Activated CD4-positive, alpha-beta memory T cell treated with anti-CD3 and anti-CD28 coated beads, Interleukin-2, amount 10 ng/mL, durations not matched to agents 7 days and 5 days (primary cell): Measurements from ENCODE around the gene NDUFAF8. TPM values are rescaled to one million over a fixed set of nuclear protein-coding genes. Genes with fewer than 3 reads are reported as not detected.
A peak's percentile ranks its signal among the peaks of the same experiment; 100 is the strongest.

Source experiments
- CTCF ChIA-PET: fragments of 350-600 bp; sonication (Branson Sonifier 250); formaldehyde crosslinking; loops from one replicate; lab custom pipeline; 2021; ENCODE audit warnings: antibody characterized with exemption, inconsistent platforms; lab: Charles Lee
- POLR2A ChIA-PET: fragments of 350-600 bp; sonication (Branson Sonifier 250); formaldehyde crosslinking; loops from one replicate; lab custom pipeline; 2021; ENCODE audit warnings: antibody characterized with exemption; lab: Charles Lee
- DNase-seq: peaks from one replicate; pipeline ENCODE4 v3.0.0-alpha.2; 2020
- H3K27ac Mint-ChIP-seq: one replicate; pipeline ENCODE4 v1.8.0; 2021; ENCODE audit warnings: mild to moderate bottlenecking, mixed read lengths
- H3K27me3 Mint-ChIP-seq: one replicate; pipeline ENCODE4 v1.8.0; 2021; ENCODE audit warnings: mixed read lengths
- H3K36me3 Mint-ChIP-seq: one replicate; pipeline ENCODE4 v1.8.0; 2021; ENCODE audit warnings: low read depth, mixed read lengths
- H3K4me1 Mint-ChIP-seq: one replicate; pipeline ENCODE4 v1.8.0; 2021; ENCODE audit warnings: mixed read lengths
- H3K4me3 Mint-ChIP-seq: one replicate; pipeline ENCODE4 v1.8.0; 2021; ENCODE audit warnings: mild to moderate bottlenecking, mixed read lengths
- H3K9me3 Mint-ChIP-seq: one replicate; pipeline ENCODE4 v1.8.0; 2021; ENCODE audit warnings: mixed read lengths
- total RNA-seq, 2 experiments: library from RNA; stranded (reverse); gene quantifications; one replicate each; pipeline ENCODE4 v1.2.3, GENCODE V29; 2021

NDUFAF8 gene
- total RNA-seq, 2 experiments from 2014 or later, result 27.8 to 33.5 TPM

DNA sequence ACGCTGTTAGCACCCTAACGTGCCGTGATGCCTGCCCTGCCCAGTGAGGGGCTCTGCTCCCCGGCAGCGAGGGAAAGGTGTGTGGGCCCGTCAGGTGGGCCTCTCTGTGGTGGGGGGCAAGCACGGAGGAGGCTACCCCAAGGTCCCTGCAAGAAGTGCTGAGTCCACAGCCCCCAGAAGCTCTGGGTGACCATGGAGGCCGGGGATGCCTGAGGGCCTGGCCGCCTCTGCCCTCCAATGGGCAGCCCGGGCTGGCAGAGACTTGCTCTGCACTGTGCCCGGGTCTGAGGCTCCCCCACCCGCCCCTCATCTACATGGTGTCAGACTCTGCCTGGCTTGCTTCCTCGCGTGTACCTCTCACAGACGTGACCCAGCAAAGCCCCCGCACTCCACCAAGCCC, 43.8 kb downstream of the NDUFAF8 start:
- ChIA-PET POLR2A (no interaction called here), CTCF (interaction anchor here (1.2 to 1.3 kb wide), 2 partner anchors 29 to 202 kb away, joined by 3 to 5 read pairs; no protein-coding TSS in a partner anchor)
- H3K36me3 Mint-ChIP-seq, result peaks cover 50% of the 10 kb centered on the region
- peaks cover 39% of the 10 kb centered on the region for H3K4me1 Mint-ChIP-seq
- H3K4me3 Mint-ChIP-seq, result no peak overlapping the region
- H3K9me3 Mint-ChIP-seq, result no peaks in the 10 kb centered on the region
- no peak overlapping the region for H3K27ac Mint-ChIP-seq
- H3K27me3 Mint-ChIP-seq, result no peaks in the 10 kb centered on the region
- no peak for DNase-seq

DNA sequence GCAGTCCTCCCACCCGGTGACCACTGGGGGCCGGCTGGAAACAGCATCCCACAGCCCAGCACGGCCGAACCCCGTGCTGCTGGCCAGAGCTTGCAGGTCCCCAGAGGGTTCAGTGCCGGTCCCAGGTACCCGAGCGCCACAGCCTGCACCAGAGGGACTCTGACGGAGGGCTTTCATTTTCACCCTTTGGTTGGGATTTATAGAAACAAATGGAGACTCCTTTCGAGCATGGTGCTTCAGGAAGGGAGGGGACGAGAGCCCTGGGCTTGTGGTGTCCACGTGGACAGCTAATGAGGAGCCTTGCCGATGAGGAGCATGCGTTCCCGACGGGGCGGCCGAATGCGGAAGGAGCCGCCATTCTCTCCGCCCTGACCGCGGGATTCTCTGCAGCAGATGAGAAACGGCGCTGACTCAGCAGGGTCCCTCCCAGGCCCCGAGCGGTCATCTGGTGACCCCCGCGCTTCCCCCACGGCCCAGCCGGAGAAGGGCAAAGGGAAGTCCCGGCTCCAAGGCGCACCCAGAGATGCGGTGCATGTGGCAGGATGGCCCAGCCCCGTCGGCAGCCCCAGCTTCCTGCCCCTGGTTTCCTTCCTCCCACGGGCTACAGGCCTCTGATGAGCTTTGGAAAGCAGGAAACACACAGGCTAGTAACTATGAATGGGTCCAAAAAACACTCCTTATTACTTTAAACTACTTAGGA, 46.2 kb downstream of the NDUFAF8 start:
- Mint-ChIP-seq H3K4me1 (peaks cover 55% of the 10 kb centered on the region), H3K4me3 (peak overlapping the region; percentile 80), H3K27me3 (no peaks in the 10 kb centered on the region), H3K36me3 (peaks cover 52% of the 10 kb centered on the region), H3K9me3 (no peaks in the 10 kb centered on the region), H3K27ac (peak overlapping the region; percentile 83)
- peak; percentile 75 for DNase-seq
- ChIA-PET CTCF (interaction anchor here (2.5 kb wide), 1 partner anchor 10 kb away, joined by 14 read pairs; the partner anchor contains the start of gene SLC38A10), POLR2A (interaction anchor here (0.7 to 3.9 kb wide), 4 partner anchors 8 to 46 kb away, joined by 3 to 41 read pairs (median 5); partner anchors contain the start of genes NDUFAF8, SLC38A10 and TEPSIN)

DNA sequence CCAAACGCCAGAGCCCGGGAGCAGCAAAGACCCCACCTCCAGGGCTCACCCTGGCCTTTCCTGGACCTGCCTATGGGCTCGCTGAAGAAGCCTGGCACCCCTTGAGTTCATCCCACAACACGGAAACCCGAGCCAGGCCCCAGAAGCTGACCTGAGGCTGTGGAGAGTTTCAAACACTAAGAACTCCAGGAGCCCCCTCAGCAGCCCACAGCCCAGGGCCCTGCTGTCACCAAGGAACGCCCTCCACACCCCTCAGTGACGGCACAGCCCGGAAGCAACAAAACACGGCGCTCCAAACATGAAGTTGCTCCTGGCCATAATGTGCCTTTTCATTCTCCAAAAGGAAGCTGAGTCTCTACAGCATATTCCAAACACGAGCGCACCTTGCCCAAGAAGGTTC, 46.8 kb downstream of the NDUFAF8 start:
- peak overlapping the region; percentile 83 for H3K27ac Mint-ChIP-seq

DNA sequence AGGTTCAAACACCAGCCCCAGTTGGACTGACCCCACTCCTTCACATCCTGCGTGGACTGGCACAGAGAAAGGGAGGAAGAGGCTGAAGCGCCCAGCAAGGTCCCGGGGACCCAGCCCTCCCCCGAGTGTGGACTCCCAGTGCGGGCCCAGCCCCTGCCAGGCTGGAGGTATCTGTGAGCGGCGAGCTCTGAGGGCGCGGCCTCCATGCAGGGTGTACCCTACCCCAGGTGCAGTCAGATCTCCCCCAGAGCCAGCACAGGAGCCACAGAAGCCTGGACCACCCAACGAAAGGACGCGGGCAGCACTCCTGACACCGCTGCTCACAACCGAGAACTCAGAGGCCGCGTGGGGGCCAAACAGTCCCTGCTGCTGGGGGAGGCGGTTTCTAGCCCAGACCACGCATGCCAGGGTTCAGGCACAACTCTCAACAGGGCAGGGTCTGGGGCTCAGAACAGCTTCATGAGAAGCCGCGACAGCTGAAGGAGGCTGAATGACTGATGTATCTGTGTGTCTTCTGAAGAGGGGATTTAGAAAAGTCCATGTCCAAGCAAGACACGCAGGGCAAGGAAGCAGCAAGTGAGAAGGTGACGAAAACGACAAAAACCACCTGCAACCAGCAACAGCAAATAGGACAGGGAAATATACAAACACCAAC, 47.5 kb downstream of the NDUFAF8 start:
- H3K36me3 Mint-ChIP-seq, result peaks cover 55% of the 10 kb centered on the region
- peak overlapping the region; percentile 83 for H3K27ac Mint-ChIP-seq
- peak overlapping the region; percentile 80 for H3K4me3 Mint-ChIP-seq
- H3K4me1 Mint-ChIP-seq, result peaks cover 64% of the 10 kb centered on the region
- H3K27me3 Mint-ChIP-seq, result no peaks in the 10 kb centered on the region
- no peak for DNase-seq
- ChIA-PET POLR2A (interaction anchor here (1.4 to 3.9 kb wide), 3 partner anchors 9 to 198 kb away, joined by 4 to 41 read pairs (median 5); partner anchors contain the start of genes NDUFAF8, SLC38A10 and TEPSIN), CTCF (interaction anchor here (2.5 kb wide), 1 partner anchor 9 kb away, joined by 14 read pairs; the partner anchor contains the start of gene SLC38A10)
- H3K9me3 Mint-ChIP-seq, result no peaks in the 10 kb centered on the region

More for the DNA sequence above, 46.8 kb downstream of the NDUFAF8 start:
- peaks cover 51% of the 10 kb centered on the region for H3K36me3 Mint-ChIP-seq
- peaks cover 57% of the 10 kb centered on the region for H3K4me1 Mint-ChIP-seq
- DNase-seq, result no peak
- H3K9me3 Mint-ChIP-seq, result no peaks in the 10 kb centered on the region
- no peaks in the 10 kb centered on the region for H3K27me3 Mint-ChIP-seq
- ChIA-PET CTCF (interaction anchor here (2.5 kb wide), 1 partner anchor 10 kb away, joined by 14 read pairs; the partner anchor contains the start of gene SLC38A10), POLR2A (interaction anchor here (1.5 to 3.9 kb wide), 2 partner anchors 10 to 47 kb away, joined by 6 to 41 read pairs; partner anchors contain the start of genes NDUFAF8, SLC38A10 and TEPSIN)
- peak overlapping the region; percentile 80 for H3K4me3 Mint-ChIP-seq

DNA sequence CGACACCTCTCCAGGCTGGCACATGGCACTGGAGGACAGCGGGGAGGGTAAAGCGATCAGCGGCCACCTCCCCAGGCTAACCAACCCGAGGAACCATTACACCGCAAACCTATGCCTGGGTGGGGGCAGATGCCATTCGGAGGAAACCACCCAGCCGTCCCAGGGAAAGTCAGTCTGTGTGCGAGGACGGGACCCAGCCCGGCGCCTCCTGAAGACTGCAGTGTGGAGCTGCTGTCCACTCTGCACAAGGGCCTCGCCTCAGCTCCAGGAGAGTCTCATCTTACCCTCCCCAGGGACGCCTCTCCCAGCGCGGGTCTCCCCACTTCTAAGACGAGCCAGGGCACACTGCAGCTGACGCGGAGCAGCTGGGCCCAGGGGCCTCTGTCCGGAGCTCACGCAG, 48.0 kb downstream of the NDUFAF8 start:
- DNase-seq, result no peak
- ChIA-PET CTCF (interaction anchor here (0.6 kb wide), 1 partner anchor 215 kb away, joined by 4 read pairs; no protein-coding TSS in a partner anchor), POLR2A (interaction anchor here (1.4 to 3.9 kb wide), 3 partner anchors 9 to 197 kb away, joined by 4 to 41 read pairs (median 5); partner anchors contain the start of genes NDUFAF8, SLC38A10 and TEPSIN)
- H3K4me1 Mint-ChIP-seq, result peaks cover 66% of the 10 kb centered on the region
- no peak overlapping the region for H3K4me3 Mint-ChIP-seq
- no peaks in the 10 kb centered on the region for H3K27me3 Mint-ChIP-seq
- peaks cover 57% of the 10 kb centered on the region for H3K36me3 Mint-ChIP-seq
- no peaks in the 10 kb centered on the region for H3K9me3 Mint-ChIP-seq
- peak overlapping the region; percentile 83 for H3K27ac Mint-ChIP-seq

DNA sequence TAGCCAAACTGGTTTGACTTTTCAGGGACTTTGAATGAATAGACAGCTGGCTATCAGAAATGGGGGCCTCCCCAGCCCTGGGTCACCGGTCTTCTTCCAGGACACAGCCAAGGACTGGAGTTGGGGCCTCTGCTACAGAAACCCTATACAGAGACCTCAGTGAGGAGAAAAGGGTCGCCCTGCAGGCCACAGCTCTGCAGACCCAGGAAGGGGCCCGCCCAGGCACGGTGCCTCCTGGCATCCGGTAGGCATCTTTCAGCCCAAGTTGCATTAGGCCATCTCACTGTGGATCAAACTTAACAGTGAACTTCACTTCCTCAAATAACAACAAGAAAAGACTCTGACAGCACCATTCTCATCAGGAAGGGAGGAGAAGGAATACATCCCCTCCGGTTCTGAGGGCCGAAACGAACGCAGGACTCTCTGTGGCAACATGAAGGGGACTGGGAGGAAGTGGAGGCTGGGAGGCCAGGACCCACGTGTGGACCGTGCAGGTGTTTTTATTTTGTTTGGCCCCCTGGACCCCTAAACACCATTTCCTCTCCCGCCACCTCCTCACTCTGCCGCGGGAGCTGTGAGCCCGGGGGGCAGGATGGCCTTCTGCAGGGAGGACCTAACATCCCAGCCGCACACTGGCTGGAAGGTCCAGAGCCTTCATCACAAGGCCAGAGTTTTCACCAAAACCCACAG, 48.8 kb downstream of the NDUFAF8 start:
- ChIA-PET POLR2A (interaction anchor here (1.4 to 1.9 kb wide), 2 partner anchors 48 to 197 kb away, joined by 4 to 5 read pairs; partner anchors contain the start of genes NDUFAF8 and TEPSIN), CTCF (interaction anchor here (0.6 kb wide), 1 partner anchor 214 kb away, joined by 4 read pairs; no protein-coding TSS in a partner anchor)
- Mint-ChIP-seq H3K4me3 (no peak overlapping the region), H3K27ac (peak overlapping the region; percentile 83), H3K27me3 (no peaks in the 10 kb centered on the region), H3K36me3 (peaks cover 61% of the 10 kb centered on the region), H3K4me1 (peaks cover 71% of the 10 kb centered on the region), H3K9me3 (no peaks in the 10 kb centered on the region)
- no peak for DNase-seq

DNA sequence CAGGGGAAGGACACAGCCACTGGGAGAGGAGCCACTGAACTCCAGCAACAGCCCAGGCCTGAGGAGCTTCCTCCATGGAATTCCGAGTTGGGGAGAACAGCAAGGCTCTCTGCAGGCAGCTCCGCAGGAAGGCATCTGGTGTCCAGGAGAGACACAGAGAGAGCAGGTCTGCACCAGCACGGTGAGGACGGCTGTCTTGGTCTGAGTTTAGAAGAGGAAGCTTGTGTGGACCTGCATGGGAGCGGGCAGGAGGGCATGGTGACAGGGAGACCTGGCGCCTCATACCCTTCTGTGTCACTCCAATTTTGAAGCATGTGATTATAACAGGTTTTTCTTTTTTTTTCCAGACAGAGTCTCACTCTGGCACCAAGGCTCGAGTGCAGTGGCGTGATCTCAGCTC, 49.6 kb downstream of the NDUFAF8 start:
- Mint-ChIP-seq H3K36me3 (peaks cover 61% of the 10 kb centered on the region), H3K4me1 (peaks cover 78% of the 10 kb centered on the region), H3K27me3 (no peaks in the 10 kb centered on the region), H3K9me3 (no peaks in the 10 kb centered on the region), H3K27ac (peak overlapping the region; percentile 83), H3K4me3 (no peak overlapping the region)
- no peak for DNase-seq
- CTCF ChIA-PET, result no interaction called here
- POLR2A ChIA-PET, result interaction anchor here (1.9 kb wide), 1 partner anchor 196 kb away, joined by 5 read pairs; no protein-coding TSS in a partner anchor

DNA sequence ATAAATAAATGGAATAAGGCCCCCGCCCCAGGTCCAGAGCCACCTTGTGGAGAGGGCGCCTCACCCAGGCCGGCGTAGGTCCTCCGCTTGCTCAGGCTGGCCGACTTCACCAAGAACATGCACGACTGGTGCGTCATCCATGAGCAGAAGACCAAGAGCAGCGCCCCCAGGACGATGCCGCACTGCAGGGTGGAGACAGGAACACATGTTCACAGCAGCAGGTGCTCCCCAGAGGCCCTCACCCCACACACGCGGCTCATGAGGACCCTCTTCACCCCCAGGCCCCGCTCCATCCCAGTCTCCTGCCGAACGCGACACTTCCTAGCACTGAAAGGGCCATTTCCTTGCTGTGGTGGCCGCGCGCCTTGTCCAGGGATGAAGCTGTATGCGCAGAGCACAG, 50.5 kb downstream of the NDUFAF8 start:
- peaks cover 61% of the 10 kb centered on the region for H3K36me3 Mint-ChIP-seq
- peaks cover 81% of the 10 kb centered on the region for H3K4me1 Mint-ChIP-seq
- ChIA-PET CTCF (no interaction called here), POLR2A (no interaction called here)
- H3K27ac Mint-ChIP-seq, result no peak overlapping the region
- H3K9me3 Mint-ChIP-seq, result no peaks in the 10 kb centered on the region
- DNase-seq, result no peak
- H3K27me3 Mint-ChIP-seq, result no peaks in the 10 kb centered on the region
- H3K4me3 Mint-ChIP-seq, result no peak overlapping the region

DNA sequence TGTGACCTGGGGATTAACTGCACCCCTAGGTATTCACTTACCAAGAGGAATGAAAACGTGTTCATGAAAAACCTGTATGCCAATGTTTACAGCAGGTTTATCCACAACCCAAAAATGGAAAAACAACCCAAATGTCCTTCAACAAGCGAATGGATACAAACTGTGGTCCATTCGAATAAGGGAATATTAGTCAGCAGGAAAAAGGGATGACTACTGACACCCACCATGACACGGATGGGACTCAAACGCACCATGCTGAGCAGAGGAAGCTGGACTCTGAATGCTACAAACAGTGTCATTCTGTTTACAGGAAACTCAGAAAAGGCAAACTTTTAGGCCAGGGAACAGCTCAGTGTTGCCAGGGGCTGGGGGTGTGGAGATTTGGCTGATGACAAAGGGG, 51.1 kb downstream of the NDUFAF8 start:
- Mint-ChIP-seq H3K27me3 (no peaks in the 10 kb centered on the region), H3K36me3 (peaks cover 55% of the 10 kb centered on the region), H3K27ac (peak overlapping the region; percentile 40), H3K9me3 (no peaks in the 10 kb centered on the region), H3K4me1 (peaks cover 75% of the 10 kb centered on the region), H3K4me3 (no peak overlapping the region)
- ChIA-PET CTCF (no interaction called here), POLR2A (no interaction called here)
- DNase-seq, result no peak

Other genes with a start within 250 kb of the NDUFAF8 start
- gene CHMP6, start 247.5 kb upstream of the NDUFAF8 start, total RNA-seq, result 10 to 100 TPM; 30.3 to 31.6 TPM
- gene BAIAP2, start 204.2 kb upstream of the NDUFAF8 start, total RNA-seq, result 1 to 10 TPM; 1.5 to 2.4 TPM
- not detected for gene PVALEF, start 73.8 kb upstream of the NDUFAF8 start, total RNA-seq
- gene AATK, start 73.1 kb upstream of the NDUFAF8 start, total RNA-seq, result 1 to 10 TPM; 1.1 to 1.8 TPM
- gene CEP131, start 16.4 kb upstream of the NDUFAF8 start, total RNA-seq, result 10 to 100 TPM; 10.1 to 11.6 TPM
- gene TEPSIN, start 263 bp upstream of the NDUFAF8 start, total RNA-seq, result 10 to 100 TPM; 55.0 to 55.4 TPM
- 100 to 1,000 TPM; 112 to 114 TPM for gene SLC38A10, start 56.0 kb downstream of the NDUFAF8 start, total RNA-seq
- gene BAHCC1, start 156.1 kb downstream of the NDUFAF8 start, total RNA-seq, result under 1 TPM; 0.15 to 0.18 TPM